Fibroblast of skin of back (primary cell): Measurements from ENCODE around the gene COL9A2.

Experiments
- DNase-seq: peaks from one replicate; pipeline ENCODE4 v3.0.0-alpha.2; 2013

The COL9A2 gene

GRCh38 chr1:40303051-40303771 lies 13.9 kb downstream of the COL9A2 start:
- DNase-seq = no peak

- DNase-seq = no peak
Observed at GRCh38 chr1:40302475-40302874, 14.6 kb downstream of the COL9A2 start.

- no peak for DNase-seq
Observed at GRCh38 chr1:40301541-40302299, 15.4 kb downstream of the COL9A2 start.

GRCh38 chr1:40301066-40301465 lies 16.0 kb downstream of the COL9A2 start:
- DNase-seq = no peak

GRCh38 chr1:40300651-40301050 lies 16.4 kb downstream of the COL9A2 start:
- DNase-seq = no peak

GRCh38 chr1:40300249-40300567 lies 16.9 kb downstream of the COL9A2 start:
- no peak for DNase-seq

- peak; percentile 27 for DNase-seq
Observed at GRCh38 chr1:40299366-40300248, 17.5 kb downstream of the COL9A2 start.

GRCh38 chr1:40291293-40291692 lies 25.8 kb downstream of the COL9A2 start:
- no peak for DNase-seq

- no peak for DNase-seq
Observed at GRCh38 chr1:40281853-40282252, 35.2 kb downstream of the COL9A2 start.

GRCh38 chr1:40276122-40276521 lies 41.0 kb downstream of the COL9A2 start:
- DNase-seq = no peak

- no peak for DNase-seq
Observed at GRCh38 chr1:40274331-40274730, 42.8 kb downstream of the COL9A2 start.

- no peak for DNase-seq
Observed at GRCh38 chr1:40273547-40274166, 43.4 kb downstream of the COL9A2 start.

GRCh38 chr1:40272653-40273213 lies 44.4 kb downstream of the COL9A2 start:
- no peak for DNase-seq

- DNase-seq = peak; percentile 20
Observed at GRCh38 chr1:40270152-40270834, 46.8 kb downstream of the COL9A2 start.

GRCh38 chr1:40268211-40268610 lies 48.9 kb downstream of the COL9A2 start:
- no peak for DNase-seq

- DNase-seq = peak; percentile 87
Observed at GRCh38 chr1:40267767-40268187, 49.3 kb downstream of the COL9A2 start.

GRCh38 chr1:40266786-40267535 lies 50.1 kb downstream of the COL9A2 start:
- no peak for DNase-seq

GRCh38 chr1:40265919-40266318 lies 51.2 kb downstream of the COL9A2 start:
- DNase-seq = no peak

GRCh38 chr1:40265298-40265697 lies 51.8 kb downstream of the COL9A2 start:
- DNase-seq = no peak

GRCh38 chr1:40264354-40264781 lies 52.7 kb downstream of the COL9A2 start:
- no peak for DNase-seq

GRCh38 chr1:40258445-40258769 lies 58.7 kb downstream of the COL9A2 start:
- DNase-seq = peak; percentile 12
